Measurements from ENCODE around the gene MARCHF3.

- TF ChIP-seq TAF1 (IDR thresholded peaks at IDR 0.05; ENCODE audit: borderline replicate concordance, low read depth, low read length) (no peak), POLR2A (IDR thresholded peaks at IDR 0.05; ENCODE audit: low read depth, low read length) (no peak)
Measured at GRCh38 chr5:127046343-127047072, 16.1 kb upstream of the MARCHF3 start.

All from GM12892 (cell line).